Hair follicular keratinocyte (primary cell): ENCODE data around the gene C11orf98. TPM values are rescaled to one million over a fixed set of nuclear protein-coding genes. Genes with fewer than 3 reads are reported as not detected.

Experiments
- total RNA-seq: library from RNA; depleted of rRNA; stranded (reverse); fragments of >200 nt; gene quantifications from 2 replicates; pipeline ENCODE4 v1.2.3, GENCODE V29; 2015

C11orf98 gene
- 53.8 and 88.1 TPM in 2 replicates for total RNA-seq

GRCh38 chr11:62665075-62665598 is at the start of gene C11orf98, which contains the start of gene CSKMT:
Gene C11orf98, minus strand, starts transcription at chr11:62665210. Its CDS starts 41 bp downstream, at chr11:62665169.
Gene CSKMT, plus strand, starts transcription at chr11:62665312. Its CDS starts 568 bp downstream, at chr11:62665880.

DNA sequence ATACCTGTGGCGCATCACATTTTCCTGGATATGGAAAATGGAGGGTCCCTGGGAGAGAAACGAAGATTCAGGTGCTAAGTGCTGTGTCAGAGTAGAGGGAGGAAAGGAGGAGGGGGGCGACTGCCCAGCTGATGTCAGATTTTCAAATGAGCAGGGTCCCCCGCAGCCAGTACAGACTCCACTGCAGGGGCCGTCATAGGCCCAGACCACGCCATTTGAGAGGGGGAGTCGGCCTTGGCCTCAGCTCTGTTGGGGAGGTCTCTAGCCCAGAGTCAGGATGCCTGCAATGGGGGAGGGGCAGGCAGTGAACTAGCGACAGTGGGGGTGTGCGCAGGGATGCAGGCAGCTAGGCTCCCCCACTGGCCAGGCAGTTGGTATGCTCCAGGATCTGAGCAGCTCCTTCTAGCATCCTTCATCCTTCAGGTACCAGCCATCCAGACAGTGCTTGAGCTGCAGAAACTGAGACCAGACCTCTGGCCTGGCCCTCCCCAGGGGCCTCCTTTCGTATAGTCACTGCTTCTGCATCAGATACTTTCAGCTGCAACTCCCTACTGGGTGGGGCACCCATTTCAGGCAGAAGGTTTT is 42.4 kb upstream of the C11orf98 start, which contains the start of the genes BSCL2 and GNG3:
Gene BSCL2, minus strand, starts transcription at position 148 of the 585 bp plus-strand sequence. CDS start 229 bp downstream, outside the sequence.
Gene GNG3, plus strand, starts transcription at position 400 of the 585 bp plus-strand sequence. CDS start 620 bp downstream, outside the sequence.

GRCh38 chr11:62689421-62690183 is 24.6 kb upstream of the C11orf98 start, which contains the start of gene LRRN4CL:
Gene LRRN4CL, minus strand, starts transcription at chr11:62689530. Its CDS starts 1,022 bp downstream, at chr11:62688508.

DNA sequence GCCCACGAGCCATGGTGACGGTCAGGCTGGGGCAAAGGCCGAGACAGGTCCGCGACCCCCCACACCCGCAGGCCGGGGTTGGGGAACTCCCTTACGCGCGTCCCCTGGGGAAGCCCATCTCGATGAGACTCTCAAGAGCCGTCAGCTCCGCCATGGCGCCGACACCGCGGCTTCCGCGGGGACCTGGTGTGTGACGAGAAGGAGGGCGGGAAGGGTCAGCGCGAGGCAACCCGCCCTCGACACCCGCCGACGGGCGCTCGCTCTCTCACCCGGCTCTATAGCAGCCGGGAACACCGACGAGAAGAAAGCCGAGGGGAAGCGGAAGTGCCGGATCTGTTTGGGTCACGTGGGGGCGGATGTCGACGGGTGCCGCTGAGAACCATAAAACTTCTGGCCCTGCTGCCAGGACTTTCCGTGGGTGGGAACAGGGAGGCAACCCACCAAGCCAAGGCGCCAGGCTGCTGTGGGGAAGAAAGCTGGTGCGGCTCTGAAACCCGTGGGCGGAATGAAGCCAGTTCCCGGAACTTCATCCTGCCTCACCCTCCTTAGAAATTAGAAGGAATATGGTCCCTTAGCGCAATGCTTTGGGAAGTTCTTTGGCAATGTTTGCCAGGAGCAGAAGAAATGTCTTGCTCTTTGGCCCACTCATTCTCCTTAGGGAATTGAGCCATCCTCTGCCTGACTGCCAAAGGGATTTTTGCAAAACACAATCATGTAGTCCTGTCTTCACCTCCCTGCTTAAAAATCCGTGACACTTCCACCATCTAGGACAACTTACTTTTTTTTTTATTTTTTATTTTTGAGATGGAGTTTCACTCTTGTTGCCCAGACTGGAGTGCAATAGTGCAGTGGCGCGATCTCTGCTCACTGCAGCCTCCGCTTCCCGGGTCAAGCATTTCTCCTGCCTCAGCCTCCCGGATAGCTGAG is 14.0 kb upstream of the C11orf98 start, which contains the start of gene UBXN1:
Gene UBXN1, minus strand, starts transcription at position 304 of the 927 bp plus-strand sequence. Its CDS starts 150 bp downstream, at position 154.

GRCh38 chr11:62671608-62672389 is 6.8 kb upstream of the C11orf98 start, which contains the start of the genes LBHD1 and UQCC3:
Gene LBHD1, minus strand, starts transcription at chr11:62672267. Its CDS starts 2,236 bp downstream, at chr11:62670031.
Gene UQCC3, plus strand, starts transcription at chr11:62671673. Its CDS starts 73 bp downstream, at chr11:62671746.

DNA sequence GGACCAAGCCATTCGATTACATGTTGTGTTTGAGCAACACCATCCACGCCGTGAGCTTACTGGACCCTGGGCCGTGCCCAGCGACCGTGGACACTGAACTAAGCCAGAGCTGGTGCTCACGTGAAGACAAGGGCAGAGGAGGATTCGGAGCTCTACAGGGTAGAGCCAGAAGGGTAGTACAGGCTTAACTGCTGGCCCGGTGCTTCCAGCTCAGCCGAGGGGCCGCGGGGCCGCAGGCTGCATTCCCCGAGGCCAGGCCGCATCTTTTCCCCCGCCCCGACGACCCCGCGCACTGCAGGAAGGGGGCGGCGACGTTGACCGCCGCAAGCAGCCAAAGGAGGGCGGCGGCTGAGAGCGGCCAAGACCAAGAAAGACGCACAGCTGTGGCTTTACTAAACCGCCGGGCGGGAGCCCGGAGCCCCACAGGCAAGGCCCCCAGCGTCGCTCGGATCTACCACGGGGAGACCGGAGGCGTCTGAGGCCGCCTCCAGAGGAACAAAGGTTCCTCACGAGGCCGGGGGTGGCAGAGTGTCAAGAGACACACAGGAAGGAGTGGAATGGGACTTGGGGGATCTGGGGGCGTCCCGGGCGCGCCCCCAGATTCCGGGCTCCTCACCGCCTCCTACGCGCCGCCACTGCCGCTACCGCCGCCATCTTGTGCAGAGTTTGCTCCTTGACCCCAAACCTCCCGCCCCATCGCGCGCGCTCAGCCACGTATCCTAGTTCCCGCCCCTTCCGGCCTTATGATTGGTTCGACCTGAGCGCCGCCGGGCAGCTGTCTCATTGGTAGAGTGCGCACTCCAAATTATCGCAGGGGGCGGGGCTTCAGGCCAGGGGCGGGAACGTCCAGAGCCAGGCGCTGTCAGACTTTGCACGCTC is 18.8 kb downstream of the C11orf98 start, which contains the start of gene GANAB:
Gene GANAB, minus strand, starts transcription at position 668 of the 879 bp plus-strand sequence. Its CDS starts 14 bp downstream, at position 654.

GRCh38 chr11:62621567-62622470 is 43.2 kb downstream of the C11orf98 start, which contains the start of gene B3GAT3:
Gene B3GAT3, minus strand, starts transcription at chr11:62621986. Its CDS starts 39 bp downstream, at chr11:62621947.

Other genes with a start within 250 kb of the C11orf98 start
- gene SCGB1A1, start 246.2 kb downstream of the C11orf98 start, total RNA-seq: not detected in 2 replicates
- 176 and 366 TPM in 2 replicates for gene AHNAK, start 118.4 kb downstream of the C11orf98 start, total RNA-seq
- 1,936 and 2,201 TPM in 2 replicates for gene EEF1G, start 91.3 kb downstream of the C11orf98 start, total RNA-seq
- 8.4 and 13.9 TPM in 2 replicates for gene TUT1, start 73.7 kb downstream of the C11orf98 start, total RNA-seq
- 97.5 and 169 TPM in 2 replicates for gene MTA2, start 63.3 kb downstream of the C11orf98 start, total RNA-seq
- gene EML3, start 52.4 kb downstream of the C11orf98 start, total RNA-seq: 20.2 and 28.7 TPM in 2 replicates
- gene ROM1, start 52.0 kb downstream of the C11orf98 start, total RNA-seq: 1.7 and 2.3 TPM in 2 replicates
- 42.0 and 47.1 TPM in 2 replicates for gene B3GAT3, start 43.2 kb downstream of the C11orf98 start, total RNA-seq
- gene GANAB, start 18.6 kb downstream of the C11orf98 start, total RNA-seq: 188 TPM in 2 replicates
- gene INTS5, start 11.9 kb downstream of the C11orf98 start, total RNA-seq: 21.2 and 29.4 TPM in 2 replicates
- gene CSKMT, start 102 bp upstream of the C11orf98 start, total RNA-seq: 7.8 and 19.2 TPM in 2 replicates
- 12.5 and 22.6 TPM in 2 replicates for gene UQCC3, start 6.5 kb upstream of the C11orf98 start, total RNA-seq
- 2.4 and 3.4 TPM in 2 replicates for gene LBHD1, start 7.1 kb upstream of the C11orf98 start, total RNA-seq
- 139 and 165 TPM in 2 replicates for gene UBXN1, start 13.9 kb upstream of the C11orf98 start, total RNA-seq
- gene LRRN4CL, start 24.3 kb upstream of the C11orf98 start, total RNA-seq: 0.08 TPM in 2 replicates
- 20.9 and 34.7 TPM in 2 replicates for gene BSCL2, start 42.2 kb upstream of the C11orf98 start, total RNA-seq
- gene GNG3, start 42.5 kb upstream of the C11orf98 start, total RNA-seq: not detected in 2 replicates
- 6.4 and 6.5 TPM in 2 replicates for gene HNRNPUL2, start 62.2 kb upstream of the C11orf98 start, total RNA-seq
- 15.5 and 17.5 TPM in 2 replicates for gene TTC9C, start 63.3 kb upstream of the C11orf98 start, total RNA-seq
- 5.0 and 6.1 TPM in 2 replicates for gene ZBTB3, start 89.0 kb upstream of the C11orf98 start, total RNA-seq
- gene POLR2G, start 96.4 kb upstream of the C11orf98 start, total RNA-seq: 125 and 151 TPM in 2 replicates
- 11.5 and 22.3 TPM in 2 replicates for gene TAF6L, start 106.2 kb upstream of the C11orf98 start, total RNA-seq
- gene TMEM179B, start 122.2 kb upstream of the C11orf98 start, total RNA-seq: 46.2 and 52.1 TPM in 2 replicates
- 42.2 and 53.8 TPM in 2 replicates for gene TMEM223, start 126.8 kb upstream of the C11orf98 start, total RNA-seq
- 21.8 and 26.4 TPM in 2 replicates for gene NXF1, start 140.2 kb upstream of the C11orf98 start, total RNA-seq
- 26.9 and 37.9 TPM in 2 replicates for gene STX5, start 166.8 kb upstream of the C11orf98 start, total RNA-seq
- not detected in 2 replicates for gene TEX54, start 167.6 kb upstream of the C11orf98 start, total RNA-seq
- gene WDR74, start 174.4 kb upstream of the C11orf98 start, total RNA-seq: 65.8 and 125 TPM in 2 replicates
- 855 and 957 TPM in 2 replicates for gene SLC3A2, start 215.7 kb upstream of the C11orf98 start, total RNA-seq